ENCODE data around the gene GPR137B.

Gene GPR137B

DNA sequence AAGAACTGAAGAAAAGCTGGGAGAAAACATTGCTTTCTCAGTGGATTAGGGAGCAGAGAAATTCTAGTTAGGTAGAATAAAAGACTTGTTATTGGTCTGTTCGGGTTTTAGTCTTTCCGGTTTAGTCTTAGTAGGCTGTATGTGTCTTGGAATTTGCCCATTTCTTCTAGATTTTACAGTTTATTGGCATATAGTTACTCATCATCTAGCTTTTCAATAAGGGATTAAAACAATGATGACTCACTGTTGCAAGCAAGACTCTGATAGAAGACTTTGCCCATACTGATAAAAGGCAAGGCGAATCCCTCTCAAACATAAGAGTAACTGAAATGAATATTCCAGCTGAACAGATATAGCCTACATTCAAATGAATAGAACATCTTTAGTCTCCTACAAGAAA is 62.3 kb downstream of the GPR137B start:
- DNase-seq (ENCODE audit: low read depth), result no peak
- H3K4me3 ChIP-seq (ENCODE audit: low read depth, low read length), result no peak overlapping the region
- TF ChIP-seq CTCF (IDR thresholded peaks at IDR 0.05; ENCODE audit: insufficient read depth, low read depth, low read length, missing control alignments), result no peak

GRCh38 chr1:236206548-236206947 is 64.2 kb downstream of the GPR137B start:
- TF ChIP-seq CTCF (IDR thresholded peaks at IDR 0.05; ENCODE audit: insufficient read depth, low read depth, low read length, missing control alignments), result no peak
- no peak overlapping the region for H3K4me3 ChIP-seq (ENCODE audit: low read depth, low read length)
- DNase-seq (ENCODE audit: low read depth), result no peak

DNA sequence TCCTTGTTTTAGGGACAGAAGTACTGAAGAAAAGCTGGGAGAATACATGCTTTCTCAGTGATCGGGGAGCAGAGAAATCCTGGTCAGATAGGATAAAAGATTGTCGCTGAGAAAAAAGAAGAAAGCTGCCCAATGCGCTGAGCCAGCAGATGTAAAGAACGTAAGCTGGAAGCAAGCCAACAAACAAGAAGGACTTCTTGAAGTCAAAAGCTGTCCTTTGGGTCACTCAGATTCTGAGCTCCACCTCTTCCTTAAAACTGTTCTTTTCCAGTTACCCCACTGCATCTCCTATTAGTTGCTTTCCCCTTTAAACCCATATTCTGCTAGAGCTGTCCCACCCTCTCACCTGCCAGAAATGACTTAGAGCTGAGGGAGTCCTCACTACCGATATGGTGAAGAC is 64.8 kb downstream of the GPR137B start:
- no peak for TF ChIP-seq CTCF (IDR thresholded peaks at IDR 0.05; ENCODE audit: insufficient read depth, low read depth, low read length, missing control alignments)
- no peak overlapping the region for H3K4me3 ChIP-seq (ENCODE audit: low read depth, low read length)
- DNase-seq (ENCODE audit: low read depth), result no peak

DNA sequence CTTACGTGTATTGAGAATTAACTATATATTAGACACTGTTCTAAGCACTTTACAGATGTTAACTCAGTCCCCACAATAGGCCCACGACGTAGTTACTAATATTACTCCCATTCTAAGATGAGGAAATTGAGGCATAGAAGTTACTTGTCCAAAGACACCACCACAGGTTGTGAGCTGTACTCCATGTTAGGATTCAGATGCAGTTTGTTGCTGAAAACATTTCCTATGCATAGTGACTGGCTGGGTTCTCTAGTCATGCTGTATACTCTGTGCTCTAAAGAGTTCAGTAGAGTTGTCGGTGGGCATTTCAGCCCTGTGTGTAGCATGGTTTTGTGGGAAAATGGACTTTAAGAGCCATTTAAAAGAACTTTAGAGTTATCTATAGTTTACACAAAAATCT is 65.2 kb downstream of the GPR137B start:
- no peak overlapping the region for H3K4me3 ChIP-seq (ENCODE audit: low read depth, low read length)

DNA sequence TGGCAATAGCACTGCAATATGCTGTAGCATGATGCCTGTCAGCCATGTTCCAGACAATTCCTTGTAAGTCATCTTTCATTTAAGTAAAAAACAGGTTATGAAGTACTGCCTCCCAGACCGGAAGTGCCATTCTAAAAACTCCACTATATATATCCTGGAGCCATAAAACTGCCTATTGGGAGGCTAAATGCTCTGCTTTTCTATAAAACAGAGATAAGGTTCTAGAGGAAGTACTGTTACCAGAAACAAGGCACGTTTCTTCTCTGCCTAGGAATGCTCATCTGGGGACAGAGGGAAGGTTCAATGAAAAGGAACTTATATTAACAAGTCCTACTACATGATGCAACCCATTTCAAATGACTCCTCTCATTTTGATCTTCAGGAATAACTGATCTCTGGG is 66.8 kb downstream of the GPR137B start:
- no peak for DNase-seq (ENCODE audit: low read depth)
- H3K4me3 ChIP-seq (ENCODE audit: low read depth, low read length), result no peak overlapping the region
- no peak for TF ChIP-seq CTCF (IDR thresholded peaks at IDR 0.05; ENCODE audit: insufficient read depth, low read depth, low read length, missing control alignments)

More for the DNA sequence above, 65.2 kb downstream of the GPR137B start:
- TF ChIP-seq CTCF (IDR thresholded peaks at IDR 0.05; ENCODE audit: insufficient read depth, low read depth, low read length, missing control alignments), result no peak
- DNase-seq (ENCODE audit: low read depth), result no peak

- no peak for TF ChIP-seq CTCF (IDR thresholded peaks at IDR 0.05; ENCODE audit: insufficient read depth, low read depth, low read length, missing control alignments)
- no peak overlapping the region for H3K4me3 ChIP-seq (ENCODE audit: low read depth, low read length)
- no peak for DNase-seq (ENCODE audit: low read depth)
Observed at GRCh38 chr1:236209713-236210112, 67.4 kb downstream of the GPR137B start.

DNA sequence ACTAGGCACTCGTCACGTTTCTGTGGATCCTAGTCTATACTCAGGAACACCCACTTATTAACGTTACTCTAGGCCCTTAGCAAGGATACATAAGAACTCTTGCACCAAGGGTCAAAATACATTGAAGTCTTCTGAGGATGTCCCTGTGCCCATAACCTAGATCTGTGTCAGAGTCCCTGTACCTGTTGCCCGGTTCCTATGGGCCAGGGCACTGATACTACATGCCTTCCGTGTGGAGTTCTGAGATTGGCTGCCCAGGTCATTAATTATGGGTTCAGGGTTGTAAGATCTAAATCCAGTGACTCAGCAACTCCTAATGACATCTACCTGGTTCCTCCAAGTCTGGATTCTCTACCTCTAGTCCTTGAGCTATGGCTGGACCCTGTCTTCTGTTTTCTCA is 69.5 kb downstream of the GPR137B start:
- no peak overlapping the region for H3K4me3 ChIP-seq (ENCODE audit: low read depth, low read length)
- DNase-seq (ENCODE audit: low read depth), result no peak
- no peak for TF ChIP-seq CTCF (IDR thresholded peaks at IDR 0.05; ENCODE audit: insufficient read depth, low read depth, low read length, missing control alignments)
